22Rv1 (cell line): ENCODE results near the gene TMEM221.

ENCODE experiments used
- CTCF ChIP-seq: fragments of 450-650 bp; IDR thresholded peaks from 2 replicates; pipeline ENCODE4 v1.5.1; 2017; ENCODE audit warnings: mild to moderate bottlenecking
- ZFX ChIP-seq: fragments of 450-650 bp; IDR thresholded peaks from 2 replicates; pipeline ENCODE4 v1.6.1; 2017; ENCODE audit warnings: antibody characterized with exemption, borderline replicate concordance

- TF ChIP-seq CTCF = peak; percentile 97
- no peak for TF ChIP-seq ZFX
Observed at GRCh38 chr19:17496337-17496997, 48.0 kb upstream of the TMEM221 start.
